EL (cell line): ENCODE results near the gene PROSER2.
"Not testable (repeated sequence)": the region's sequence is repeated elsewhere in the genome, so short reads cannot be mapped to it uniquely, and the experiment has no call there.

Experiments
- DNase-seq: peaks from one replicate; pipeline ENCODE4 v3.0.0-alpha.2; 2016

The PROSER2 gene

GRCh38 chr10:11886851-11887250, 63.7 kb downstream of the PROSER2 start:
- DNase-seq: no peak

- DNase-seq: no peak
Measured at GRCh38 chr10:11887381-11888227, 64.4 kb downstream of the PROSER2 start.

- not testable (repeated sequence) for DNase-seq
Measured at GRCh38 chr10:11889263-11889662, 66.1 kb downstream of the PROSER2 start.

GRCh38 chr10:11891776-11892486, 68.8 kb downstream of the PROSER2 start:
- DNase-seq: no peak

GRCh38 chr10:11893749-11894278, 70.7 kb downstream of the PROSER2 start:
- DNase-seq: no peak

- no peak for DNase-seq
Measured at GRCh38 chr10:11894381-11895107, 71.4 kb downstream of the PROSER2 start.

GRCh38 chr10:11895108-11895466, 71.9 kb downstream of the PROSER2 start:
- no peak for DNase-seq

GRCh38 chr10:11895598-11895997, 72.4 kb downstream of the PROSER2 start:
- no peak for DNase-seq

- DNase-seq: no peak
Measured at GRCh38 chr10:11896549-11897200, 73.5 kb downstream of the PROSER2 start.

- DNase-seq: no peak
Measured at GRCh38 chr10:11898033-11898371, 74.8 kb downstream of the PROSER2 start.

GRCh38 chr10:11898372-11899066, 75.4 kb downstream of the PROSER2 start:
- DNase-seq: no peak

GRCh38 chr10:11899067-11899876, 76.1 kb downstream of the PROSER2 start:
- DNase-seq: no peak

- DNase-seq: no peak
Measured at GRCh38 chr10:11901036-11901301, 77.8 kb downstream of the PROSER2 start.

GRCh38 chr10:11901454-11901832, 78.3 kb downstream of the PROSER2 start:
- no peak for DNase-seq

GRCh38 chr10:11901833-11902475, 78.8 kb downstream of the PROSER2 start:
- no peak for DNase-seq

GRCh38 chr10:11902646-11903045, 79.5 kb downstream of the PROSER2 start:
- DNase-seq: no peak

- no peak for DNase-seq
Measured at GRCh38 chr10:11906714-11907113, 83.6 kb downstream of the PROSER2 start.

- DNase-seq: no peak
Measured at GRCh38 chr10:11907914-11908313, 84.8 kb downstream of the PROSER2 start.

GRCh38 chr10:11908536-11908935, 85.4 kb downstream of the PROSER2 start:
- no peak for DNase-seq

GRCh38 chr10:11908991-11909390, 85.8 kb downstream of the PROSER2 start:
- DNase-seq: no peak

GRCh38 chr10:11909618-11910017, 86.5 kb downstream of the PROSER2 start:
- no peak for DNase-seq
